PC-9 (cell line): ENCODE results near the gene VENTX.

ENCODE experiments used
- CTCF ChIP-seq: fragments of 200-600 bp; sonication (generic); conservative IDR thresholded peaks from 2 replicates; pipeline ENCODE4 v1.6.1; 2017; ENCODE audit warnings: mixed run types, antibody characterized with exemption, mild to moderate bottlenecking, moderate library complexity
- EZH2 ChIP-seq: fragments of 200-600 bp; sonication (generic); IDR thresholded peaks from 2 replicates; pipeline ENCODE4 v1.8.0; 2017; ENCODE audit warnings: antibody characterized with exemption, low read depth

GRCh38 chr10:133262696-133263095 lies 25.0 kb downstream of the VENTX start:
- no peak for TF ChIP-seq CTCF
- no peak for TF ChIP-seq EZH2
